ENCODE data around the gene PNPLA7.

DNA sequence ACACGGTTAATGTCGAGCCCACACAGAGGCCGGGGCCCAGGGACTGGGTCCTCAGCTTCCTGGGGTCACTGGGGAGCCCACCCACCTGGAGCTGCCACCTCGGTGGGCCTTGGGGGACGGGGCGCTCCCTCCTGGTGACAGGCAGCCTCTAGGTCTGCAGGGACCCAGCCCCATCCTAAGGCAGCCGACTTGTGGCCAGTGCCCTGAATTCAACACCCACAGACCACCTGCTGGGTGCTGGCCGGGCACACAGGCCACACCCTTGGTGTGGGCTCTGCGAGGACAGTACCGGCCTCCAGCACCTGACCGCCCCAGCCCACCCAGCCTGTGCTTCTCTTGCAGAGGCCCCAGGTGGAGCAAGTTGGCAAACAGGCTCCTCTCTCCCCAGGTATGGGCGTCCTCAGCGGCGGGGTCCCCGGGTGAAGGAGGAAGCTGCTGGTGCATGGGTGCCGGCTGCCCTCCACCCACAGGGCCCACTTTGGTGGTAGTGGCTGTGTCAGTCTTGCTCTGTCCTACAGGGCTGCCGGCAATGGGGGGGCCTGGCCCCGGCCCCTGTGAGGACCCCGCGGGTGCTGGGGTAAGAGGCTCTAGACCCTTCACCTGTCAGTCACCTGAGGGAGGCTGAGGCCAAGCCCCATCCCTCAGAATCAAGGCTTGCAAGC is 117.4 kb downstream of the PNPLA7 start:
- TF ChIP-seq FOXA1 (IDR thresholded peaks at IDR 0.05): no peak
- no peak for TF ChIP-seq SP1 (IDR thresholded peaks at IDR 0.05)
- TF ChIP-seq HDGF (IDR thresholded peaks at IDR 0.05; ENCODE audit: borderline replicate concordance): no peak
- no peak for TF ChIP-seq SUZ12 (IDR thresholded peaks at IDR 0.05)
- no peak for TF ChIP-seq FOXM1 (IDR thresholded peaks at IDR 0.05; ENCODE audit: borderline replicate concordance)

All from HEK293T (cell line).